Measurements from ENCODE around the gene XRN2. TPM values are rescaled to one million over a fixed set of nuclear protein-coding genes. Genes with fewer than 3 reads are reported as not detected.

The XRN2 gene
- total RNA-seq, 4 donors from 2014 or later: 25.2 to 61.2 (median 47.1) TPM

DNA sequence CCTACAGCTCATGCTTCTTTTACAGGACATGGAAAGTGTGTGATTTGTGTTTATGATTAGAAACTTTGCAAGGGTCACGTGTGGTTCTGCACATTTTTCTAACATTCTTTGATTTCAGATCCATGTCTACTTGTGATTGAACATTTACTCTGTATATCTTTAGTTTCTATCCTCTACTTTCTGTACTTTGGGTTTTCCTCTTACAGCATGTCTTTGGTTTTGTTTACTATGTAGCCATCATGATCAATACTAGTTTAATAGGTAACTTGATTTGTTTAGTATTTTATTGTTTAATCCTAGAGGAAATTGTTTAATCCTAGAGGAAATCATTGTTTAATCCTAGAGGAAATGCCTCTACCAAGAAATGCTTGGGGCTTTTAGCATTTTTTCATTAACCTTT is 41.8 kb downstream of the XRN2 start:
- intact Hi-C loops (cut with DNase I): no loop called here
- Histone ChIP-seq H3K36me3 (peaks cover 0 to 83% (median 0%) of the 10 kb centered on the region in 3 donors), H3K27me3 (no peaks in the 10 kb centered on the region), H3K9me3 (no peaks in the 10 kb centered on the region), H3K27ac (no peak overlapping the region), H3K4me1 (no peaks in the 10 kb centered on the region), H3K4me3 (no peak overlapping the region)
- DNase-seq: no peak
- TF ChIP-seq, protein P1, sequence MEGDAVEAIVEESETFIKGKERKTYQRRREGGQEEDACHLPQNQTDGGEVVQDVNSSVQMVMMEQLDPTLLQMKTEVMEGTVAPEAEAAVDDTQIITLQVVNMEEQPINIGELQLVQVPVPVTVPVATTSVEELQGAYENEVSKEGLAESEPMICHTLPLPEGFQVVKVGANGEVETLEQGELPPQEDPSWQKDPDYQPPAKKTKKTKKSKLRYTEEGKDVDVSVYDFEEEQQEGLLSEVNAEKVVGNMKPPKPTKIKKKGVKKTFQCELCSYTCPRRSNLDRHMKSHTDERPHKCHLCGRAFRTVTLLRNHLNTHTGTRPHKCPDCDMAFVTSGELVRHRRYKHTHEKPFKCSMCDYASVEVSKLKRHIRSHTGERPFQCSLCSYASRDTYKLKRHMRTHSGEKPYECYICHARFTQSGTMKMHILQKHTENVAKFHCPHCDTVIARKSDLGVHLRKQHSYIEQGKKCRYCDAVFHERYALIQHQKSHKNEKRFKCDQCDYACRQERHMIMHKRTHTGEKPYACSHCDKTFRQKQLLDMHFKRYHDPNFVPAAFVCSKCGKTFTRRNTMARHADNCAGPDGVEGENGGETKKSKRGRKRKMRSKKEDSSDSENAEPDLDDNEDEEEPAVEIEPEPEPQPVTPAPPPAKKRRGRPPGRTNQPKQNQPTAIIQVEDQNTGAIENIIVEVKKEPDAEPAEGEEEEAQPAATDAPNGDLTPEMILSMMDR (IDR thresholded peaks at IDR 0.05): no peak
- TF ChIP-seq POLR2A (IDR thresholded peaks at IDR 0.05): no peak
- WGBS, 2 donors: 72 to 74% methylated on average over 1 of the region's 1 CpG

DNA sequence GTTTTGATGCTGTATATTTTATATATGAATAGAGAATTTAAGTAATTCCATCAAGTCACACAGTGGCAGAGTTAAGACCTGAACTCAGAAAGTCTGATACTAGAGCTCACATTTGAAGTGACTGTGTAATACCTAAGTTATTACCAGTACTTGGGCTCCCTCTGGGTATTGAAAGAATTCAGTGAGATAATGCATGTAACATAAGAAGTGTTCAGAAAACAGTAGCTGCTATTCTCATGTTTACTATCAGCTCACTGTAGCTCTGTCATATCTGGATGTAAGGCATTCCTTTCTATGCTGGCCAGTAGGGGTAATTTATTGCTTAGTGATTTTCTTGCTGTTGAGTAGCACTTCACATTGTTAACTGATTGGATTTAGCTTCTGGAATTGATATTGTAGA is 49.6 kb downstream of the XRN2 start:
- Histone ChIP-seq H3K27ac (no peak overlapping the region), H3K9me3 (no peaks in the 10 kb centered on the region), H3K27me3 (no peaks in the 10 kb centered on the region), H3K36me3 (peaks cover 0 to 90% (median 3%) of the 10 kb centered on the region in 3 donors), H3K4me1 (no peaks in the 10 kb centered on the region), H3K4me3 (no peak overlapping the region)
- no peak for DNase-seq
- intact Hi-C loops (cut with DNase I): no loop called here
- TF ChIP-seq, protein P1 (IDR thresholded peaks at IDR 0.05): no peak
- no peak for TF ChIP-seq POLR2A (IDR thresholded peaks at IDR 0.05)

DNA sequence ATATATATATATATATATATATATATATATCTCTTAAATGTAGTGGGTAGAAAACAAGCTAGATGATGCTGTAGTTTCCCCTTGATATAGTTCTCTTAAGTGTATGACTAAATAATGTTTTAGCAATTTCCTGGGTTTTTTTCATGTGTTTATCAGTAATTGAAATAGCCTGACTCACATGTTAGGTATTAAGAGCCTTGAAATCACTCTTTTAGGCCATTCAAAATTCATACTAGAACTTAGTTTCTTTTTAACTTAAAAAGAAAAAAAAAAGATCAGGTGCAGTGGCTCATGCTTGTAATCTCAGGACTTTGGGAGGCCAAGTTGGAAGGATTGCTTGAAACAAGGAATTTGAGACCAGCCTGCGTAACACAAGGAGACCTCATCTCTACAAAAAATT is 50.1 kb downstream of the XRN2 start:
- 100% methylated on average over 1 of the region's 1 CpG for WGBS, 2 donors
- H3K9me3 ChIP-seq: no peaks in the 10 kb centered on the region
- no peak for DNase-seq
- peaks cover 0 to 90% (median 3%) of the 10 kb centered on the region in 3 donors for H3K36me3 ChIP-seq
- TF ChIP-seq, protein P1 (IDR thresholded peaks at IDR 0.05): no peak
- no peak overlapping the region for H3K4me3 ChIP-seq
- no peaks in the 10 kb centered on the region for H3K27me3 ChIP-seq
- H3K4me1 ChIP-seq: no peaks in the 10 kb centered on the region
- no peak overlapping the region for H3K27ac ChIP-seq
- intact Hi-C loops (cut with DNase I): no loop called here

DNA sequence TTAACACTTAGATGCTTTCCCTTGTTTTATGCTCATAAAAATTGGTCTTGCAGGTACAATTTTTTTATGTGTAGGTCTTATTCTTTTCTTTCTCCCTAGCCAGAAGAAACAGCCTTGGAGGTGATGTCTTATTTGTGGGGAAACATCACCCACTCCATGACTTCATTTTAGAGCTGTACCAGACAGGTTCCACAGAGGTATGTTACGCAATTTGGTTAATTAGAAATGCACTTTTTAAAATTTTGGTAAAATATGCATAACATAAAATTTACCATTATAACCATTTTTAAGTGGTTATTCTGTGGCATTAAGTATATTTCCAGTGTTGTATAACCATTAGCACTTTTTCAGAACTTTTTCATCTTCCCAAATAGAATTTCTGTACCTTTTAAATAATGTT is 52.9 kb downstream of the XRN2 start:
- peaks cover 0 to 90% (median 0%) of the 10 kb centered on the region in 3 donors for H3K36me3 ChIP-seq
- no peaks in the 10 kb centered on the region for H3K9me3 ChIP-seq
- no peaks in the 10 kb centered on the region for H3K4me1 ChIP-seq
- 0 to 43% methylated on average over 1 of the region's 1 CpG for WGBS, 2 donors
- intact Hi-C loops (cut with DNase I): no loop called here
- H3K27ac ChIP-seq: no peak overlapping the region
- no peak for DNase-seq
- no peak overlapping the region for H3K4me3 ChIP-seq
- H3K27me3 ChIP-seq: no peaks in the 10 kb centered on the region
- TF ChIP-seq, protein P1 (IDR thresholded peaks at IDR 0.05): no peak
- TF ChIP-seq POLR2A (IDR thresholded peaks at IDR 0.05): no peak

DNA sequence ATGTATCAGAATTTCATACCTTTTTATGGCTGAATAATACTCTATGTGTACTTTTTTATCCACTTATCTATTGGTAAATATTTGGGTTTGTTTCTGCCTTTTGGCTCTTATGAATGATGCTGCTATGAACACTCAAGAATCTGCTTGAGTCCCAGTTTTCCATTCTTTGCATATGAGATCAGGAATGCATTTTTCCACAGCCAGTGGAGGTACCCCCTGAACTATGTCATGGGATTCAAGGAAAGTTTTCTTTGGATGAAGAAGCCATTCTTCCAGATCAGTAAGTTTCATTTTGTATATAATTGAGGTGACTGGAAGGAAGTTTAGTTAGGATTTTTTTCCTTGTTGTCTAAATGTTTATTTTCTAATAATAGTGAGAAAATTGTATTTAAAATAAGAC is 53.3 kb downstream of the XRN2 start:
- Histone ChIP-seq H3K36me3 (peaks cover 0 to 90% (median 0%) of the 10 kb centered on the region in 3 donors), H3K4me1 (no peaks in the 10 kb centered on the region), H3K4me3 (no peak overlapping the region), H3K27me3 (no peaks in the 10 kb centered on the region), H3K27ac (no peak overlapping the region), H3K9me3 (no peaks in the 10 kb centered on the region)
- no peak for DNase-seq
- no peak for TF ChIP-seq POLR2A (IDR thresholded peaks at IDR 0.05)
- TF ChIP-seq, protein P1 (IDR thresholded peaks at IDR 0.05): no peak
- intact Hi-C loops (cut with DNase I): no loop called here

Data from esophagus squamous epithelium (tissue), 5 donors.